Bronchial epithelial cell (primary cell): ENCODE results near the gene HOXD10. TPM values are rescaled to one million over a fixed set of nuclear protein-coding genes. Genes with fewer than 3 reads are reported as not detected.

ENCODE experiments used
- DNase-seq: peaks from one replicate; pipeline ENCODE4 v3.0.0-alpha.2; 2010; ENCODE audit warnings: low read depth
- FAIRE-seq: peaks from 2 replicates; lab custom pipeline; 2011; peaks lifted over from hg19 to GRCh38; lab: Jason Lieb, UNC
- H3K27me3 ChIP-seq: 2 replicates; pipeline ENCODE4 v1.5.1; 2011; ENCODE audit warnings: low read length; ENCODE audit not compliant: control insufficient read depth, insufficient read depth
- H3K36me3 ChIP-seq: 2 replicates; pipeline ENCODE4 v1.5.1; 2011; ENCODE audit warnings: low read length; ENCODE audit not compliant: control insufficient read depth, insufficient read depth
- H3K4me3 ChIP-seq: 2 replicates; pipeline ENCODE4 v1.5.1; 2011; ENCODE audit warnings: mild to moderate bottlenecking, low read depth, low read length, control low read depth
- CTCF ChIP-seq: IDR thresholded peaks from 2 replicates; pipeline ENCODE4 v1.5.1; 2011; ENCODE audit warnings: mild to moderate bottlenecking, moderate library complexity, low read length, control low read depth, inconsistent platforms; ENCODE audit not compliant: insufficient read depth, severe bottlenecking
- total RNA-seq: library from RNA; depleted of rRNA; stranded (reverse); fragments of >200 nt; gene quantifications from 2 replicates; pipeline ENCODE4 v1.2.1, GENCODE V29; 2014

Gene HOXD10
- total RNA-seq, 1 donor from 2014 or later, result not detected

DNA sequence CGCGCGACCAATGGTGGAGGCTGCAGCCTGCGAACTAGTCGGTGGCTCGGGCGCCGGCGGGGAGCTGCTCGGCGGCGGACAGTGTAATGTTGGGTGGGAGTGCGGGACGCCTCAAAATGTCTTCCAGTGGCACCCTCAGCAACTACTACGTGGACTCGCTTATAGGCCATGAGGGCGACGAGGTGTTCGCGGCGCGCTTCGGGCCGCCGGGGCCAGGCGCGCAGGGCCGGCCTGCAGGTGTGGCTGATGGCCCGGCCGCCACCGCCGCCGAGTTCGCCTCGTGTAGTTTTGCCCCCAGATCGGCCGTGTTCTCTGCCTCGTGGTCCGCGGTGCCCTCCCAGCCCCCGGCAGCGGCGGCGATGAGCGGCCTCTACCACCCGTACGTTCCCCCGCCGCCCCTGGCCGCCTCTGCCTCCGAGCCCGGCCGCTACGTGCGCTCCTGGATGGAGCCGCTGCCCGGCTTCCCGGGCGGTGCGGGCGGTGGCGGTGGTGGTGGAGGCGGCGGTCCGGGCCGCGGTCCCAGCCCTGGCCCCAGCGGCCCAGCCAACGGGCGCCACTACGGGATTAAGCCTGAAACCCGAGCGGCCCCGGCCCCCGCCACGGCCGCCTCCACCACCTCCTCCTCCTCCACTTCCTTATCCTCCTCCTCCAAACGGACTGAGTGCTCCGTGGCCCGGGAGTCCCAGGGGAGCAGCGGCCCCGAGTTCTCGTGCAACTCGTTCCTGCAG, 6.3 kb downstream of the HOXD10 start, which contains the start of gene HOXD9:
Gene HOXD9 (plus strand): TSS at position 37 of the 728 bp plus-strand sequence. CDS start 50 bp downstream, at position 87.
- Histone ChIP-seq H3K4me3 (peak within 1 kb of the TSS; percentile 5), H3K27me3 (peaks cover 73% of the 10 kb centered on the region), H3K36me3 (no peaks in the 10 kb centered on the region)
- FAIRE-seq (no peak), DNase-seq (no peak)
- TF ChIP-seq CTCF, result no peak

- FAIRE-seq, result no peak
- Histone ChIP-seq H3K27me3 (peaks cover 74% of the 10 kb centered on the region), H3K36me3 (no peaks in the 10 kb centered on the region), H3K4me3 (no peak overlapping the region)
- DNase-seq, result no peak
- no peak for TF ChIP-seq CTCF
Measured at GRCh38 chr2:176123411-176124109, 7.0 kb downstream of the HOXD10 start.

DNA sequence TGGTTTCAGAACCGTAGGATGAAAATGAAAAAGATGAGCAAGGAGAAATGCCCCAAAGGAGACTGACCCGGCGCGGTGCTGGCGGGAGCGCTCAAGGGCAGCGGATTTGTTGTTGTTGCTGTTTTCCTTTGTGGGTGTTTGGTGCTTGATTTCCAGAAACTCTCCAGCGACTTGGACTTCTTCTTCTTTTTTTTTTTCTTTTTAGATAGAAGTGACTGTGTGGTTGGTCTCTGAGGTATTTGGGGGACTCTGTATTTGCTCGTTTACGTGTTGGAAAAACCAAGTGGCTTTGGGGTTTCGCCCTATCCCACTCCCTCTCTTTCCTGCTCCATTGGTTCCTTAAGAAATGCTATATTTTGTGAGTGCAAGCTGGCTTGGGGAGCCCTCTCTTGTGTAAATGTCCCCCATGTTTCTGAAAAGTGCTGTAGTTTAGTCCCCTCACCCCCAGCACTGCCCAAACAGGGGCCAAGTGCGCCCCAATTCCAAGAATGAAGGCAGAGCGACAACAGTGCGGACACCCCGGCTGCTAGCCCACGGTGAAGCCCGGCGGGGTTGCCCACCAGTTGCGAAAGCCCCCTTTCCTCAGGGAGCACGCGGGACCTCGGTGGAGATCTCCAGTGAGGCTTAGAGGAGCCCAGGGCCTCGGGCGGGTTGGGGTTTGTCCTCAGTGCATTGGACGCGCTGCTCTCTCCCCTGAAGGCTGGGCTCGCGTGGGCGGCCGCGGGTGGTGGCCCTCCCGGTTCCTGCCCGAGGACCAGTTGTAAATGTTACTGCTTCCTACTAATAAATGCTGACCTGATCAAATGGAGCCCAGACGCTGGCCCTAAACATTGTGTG, 7.8 kb downstream of the HOXD10 start:
- no peak overlapping the region for H3K4me3 ChIP-seq
- no peak for TF ChIP-seq CTCF
- no peaks in the 10 kb centered on the region for H3K36me3 ChIP-seq
- FAIRE-seq, result no peak
- DNase-seq, result no peak
- H3K27me3 ChIP-seq, result peaks cover 77% of the 10 kb centered on the region

- no peak overlapping the region for H3K4me3 ChIP-seq
- TF ChIP-seq CTCF, result no peak
- H3K36me3 ChIP-seq, result no peaks in the 10 kb centered on the region
- H3K27me3 ChIP-seq, result peaks cover 74% of the 10 kb centered on the region
- DNase-seq, result no peak
- no peak for FAIRE-seq
Measured at GRCh38 chr2:176124947-176125771, 8.6 kb downstream of the HOXD10 start.

DNA sequence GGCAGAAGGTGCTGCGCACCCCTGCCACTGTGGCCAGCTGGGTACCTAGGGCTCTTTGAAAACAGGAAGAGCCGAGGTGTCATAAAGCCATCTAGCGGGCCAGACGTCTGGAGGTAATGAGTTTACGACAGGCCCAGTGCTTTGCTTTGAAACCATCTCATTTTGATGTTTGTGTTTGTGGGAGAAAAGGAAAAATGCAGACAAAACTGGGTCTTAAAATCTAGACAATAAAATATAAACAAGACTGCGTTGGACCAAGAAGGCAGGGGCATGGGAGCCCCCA, 9.1 kb downstream of the HOXD10 start:
- TF ChIP-seq CTCF, result no peak
- Histone ChIP-seq H3K27me3 (peaks cover 70% of the 10 kb centered on the region), H3K36me3 (no peaks in the 10 kb centered on the region), H3K4me3 (no peak overlapping the region)
- no peak for FAIRE-seq
- DNase-seq, result no peak
